Endodermal cell (in vitro differentiated cells): ENCODE results near the gene TMEM63A. TPM values are rescaled to one million over a fixed set of nuclear protein-coding genes. Genes with fewer than 3 reads are reported as not detected.

ENCODE experiments used
- DNase-seq: peaks from one replicate; pipeline ENCODE4 v3.0.0-alpha.2; 2017
- H3K27ac ChIP-seq: 2 replicates; pipeline ENCODE4 v1.5.1; 2013; ENCODE audit warnings: mild to moderate bottlenecking, low read depth, low read length, moderate library complexity
- H3K27me3 ChIP-seq: 2 replicates; pipeline ENCODE4 v1.6.1; 2013; ENCODE audit warnings: mild to moderate bottlenecking, low read length, moderate library complexity; ENCODE audit not compliant: insufficient read depth, control insufficient read depth, poor library complexity, severe bottlenecking
- H3K36me3 ChIP-seq: 2 replicates; pipeline ENCODE4 v1.7.0; 2013; ENCODE audit warnings: mild to moderate bottlenecking, low read length, moderate library complexity; ENCODE audit not compliant: control insufficient read depth, insufficient read depth
- H3K4me1 ChIP-seq: one replicate; pipeline ENCODE4 v1.7.0; 2013; ENCODE audit warnings: low read length; ENCODE audit not compliant: control insufficient read depth, insufficient read depth
- H3K4me3 ChIP-seq: 2 replicates; pipeline ENCODE4 v1.5.1; 2013; ENCODE audit warnings: mild to moderate bottlenecking, low read length, moderate library complexity
- H3K9ac ChIP-seq: 2 replicates; pipeline ENCODE4 v1.6.1; 2013; ENCODE audit warnings: mild to moderate bottlenecking, low read length, moderate library complexity; ENCODE audit not compliant: poor library complexity, severe bottlenecking; ENCODE audit errors: extremely low read depth
- H3K9me3 ChIP-seq: 2 replicates; pipeline ENCODE4 v1.6.1; 2013; ENCODE audit warnings: mild to moderate bottlenecking, low read length, moderate library complexity; ENCODE audit not compliant: control insufficient read depth
- H3K27ac Mint-ChIP-seq: 2 replicates; pipeline ENCODE4 v1.8.0; 2020; ENCODE audit warnings: mixed read lengths
- H3K27me3 Mint-ChIP-seq: 2 replicates; pipeline ENCODE4 v1.8.0; 2021; ENCODE audit warnings: mild to moderate bottlenecking, mixed read lengths; ENCODE audit not compliant: insufficient read depth
- H3K36me3 Mint-ChIP-seq: 2 replicates; pipeline ENCODE4 v1.8.0; 2020; ENCODE audit warnings: low read depth, mixed read lengths
- H3K4me1 Mint-ChIP-seq: 2 replicates; pipeline ENCODE4 v1.8.0; 2020; ENCODE audit warnings: mixed read lengths
- H3K4me3 Mint-ChIP-seq: 2 replicates; pipeline ENCODE4 v1.8.0; 2020; ENCODE audit warnings: mild to moderate bottlenecking, moderate library complexity, mixed read lengths
- H3K9me3 Mint-ChIP-seq: 2 replicates; pipeline ENCODE4 v1.8.0; 2020; ENCODE audit warnings: mild to moderate bottlenecking, mixed read lengths
- WGBS, 2 experiments: methylation state at CpG; one replicate each; pipeline versions ENCODE4 v1.1.5 to v1.1.7; 2013; ENCODE audit warnings: missing lambda C conversion rate in 2 of 2, mixed read lengths in 1 of 2; ENCODE audit not compliant: insufficient coverage in 1 of 2, insufficient read length in 1 of 2; 5-methylcytosine and 5-hydroxymethylcytosine counted together
- total RNA-seq, 2 donors: library from RNA; stranded (reverse); fragmentation: NEBNext Ultra II Directional in 1 of 2; extraction: Animal tissue kit (Norgen Biotek cat#: 25700) in 1 of 2; gene quantifications; 2 replicates in 1 of 2; 3 replicates in 1 of 2; pipeline ENCODE4 v1.2.1, GENCODE V29; 2021
- TF ChIP-seq, protein P1 (sequence below): fragments of 200-600 bp; sonication (generic); conservative IDR thresholded peaks from 2 replicates; pipeline ENCODE4 v1.5.0; 2021; ENCODE audit warnings: antibody characterized with exemption, mild to moderate bottlenecking

Gene TMEM63A
- total RNA-seq, 2 donors from 2014 or later, result 194 to 232 TPM

DNA sequence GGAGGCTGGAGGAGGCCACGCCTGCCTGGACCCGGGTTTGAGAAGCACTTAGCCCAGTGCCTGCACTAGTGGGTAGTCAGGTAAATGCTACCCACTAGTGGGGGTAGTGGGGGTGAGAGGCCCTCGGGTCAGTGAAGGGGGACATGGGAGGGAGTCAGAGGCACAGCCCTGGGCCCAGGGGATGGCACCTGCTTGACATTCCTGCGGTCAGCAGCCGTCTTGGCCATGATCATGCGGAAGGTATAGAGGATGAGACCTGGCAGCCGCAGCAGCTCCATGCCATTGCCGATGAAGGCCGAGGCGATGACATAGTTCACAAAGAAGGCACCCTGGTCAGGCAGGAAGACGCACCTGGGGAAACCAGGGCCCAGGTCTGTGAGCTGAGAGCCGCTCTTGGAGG is 28.7 kb downstream of the TMEM63A start:
- DNase-seq, result no peak
- H3K27ac ChIP-seq, result no peak overlapping the region
- TF ChIP-seq, protein P1, sequence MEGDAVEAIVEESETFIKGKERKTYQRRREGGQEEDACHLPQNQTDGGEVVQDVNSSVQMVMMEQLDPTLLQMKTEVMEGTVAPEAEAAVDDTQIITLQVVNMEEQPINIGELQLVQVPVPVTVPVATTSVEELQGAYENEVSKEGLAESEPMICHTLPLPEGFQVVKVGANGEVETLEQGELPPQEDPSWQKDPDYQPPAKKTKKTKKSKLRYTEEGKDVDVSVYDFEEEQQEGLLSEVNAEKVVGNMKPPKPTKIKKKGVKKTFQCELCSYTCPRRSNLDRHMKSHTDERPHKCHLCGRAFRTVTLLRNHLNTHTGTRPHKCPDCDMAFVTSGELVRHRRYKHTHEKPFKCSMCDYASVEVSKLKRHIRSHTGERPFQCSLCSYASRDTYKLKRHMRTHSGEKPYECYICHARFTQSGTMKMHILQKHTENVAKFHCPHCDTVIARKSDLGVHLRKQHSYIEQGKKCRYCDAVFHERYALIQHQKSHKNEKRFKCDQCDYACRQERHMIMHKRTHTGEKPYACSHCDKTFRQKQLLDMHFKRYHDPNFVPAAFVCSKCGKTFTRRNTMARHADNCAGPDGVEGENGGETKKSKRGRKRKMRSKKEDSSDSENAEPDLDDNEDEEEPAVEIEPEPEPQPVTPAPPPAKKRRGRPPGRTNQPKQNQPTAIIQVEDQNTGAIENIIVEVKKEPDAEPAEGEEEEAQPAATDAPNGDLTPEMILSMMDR, result no peak
- peaks cover 95% of the 10 kb centered on the region for H3K36me3 ChIP-seq
- no peak overlapping the region for H3K4me3 ChIP-seq
- peaks cover 7% of the 10 kb centered on the region for H3K4me1 ChIP-seq
- H3K27me3 Mint-ChIP-seq, result no peaks in the 10 kb centered on the region
- H3K36me3 Mint-ChIP-seq, result peaks cover 95% of the 10 kb centered on the region
- 93 to 97% methylated on average over 8 to 12 of the region's 12 CpGs for WGBS, 2 experiments
- H3K27me3 ChIP-seq, result no peaks in the 10 kb centered on the region
- peaks cover 36% of the 10 kb centered on the region for H3K9me3 ChIP-seq
- peaks cover 7% of the 10 kb centered on the region for H3K4me1 Mint-ChIP-seq
- no peak overlapping the region for H3K27ac Mint-ChIP-seq
- peaks cover 33% of the 10 kb centered on the region for H3K9me3 Mint-ChIP-seq
- no peak overlapping the region for H3K9ac ChIP-seq
- no peak overlapping the region for H3K4me3 Mint-ChIP-seq

DNA sequence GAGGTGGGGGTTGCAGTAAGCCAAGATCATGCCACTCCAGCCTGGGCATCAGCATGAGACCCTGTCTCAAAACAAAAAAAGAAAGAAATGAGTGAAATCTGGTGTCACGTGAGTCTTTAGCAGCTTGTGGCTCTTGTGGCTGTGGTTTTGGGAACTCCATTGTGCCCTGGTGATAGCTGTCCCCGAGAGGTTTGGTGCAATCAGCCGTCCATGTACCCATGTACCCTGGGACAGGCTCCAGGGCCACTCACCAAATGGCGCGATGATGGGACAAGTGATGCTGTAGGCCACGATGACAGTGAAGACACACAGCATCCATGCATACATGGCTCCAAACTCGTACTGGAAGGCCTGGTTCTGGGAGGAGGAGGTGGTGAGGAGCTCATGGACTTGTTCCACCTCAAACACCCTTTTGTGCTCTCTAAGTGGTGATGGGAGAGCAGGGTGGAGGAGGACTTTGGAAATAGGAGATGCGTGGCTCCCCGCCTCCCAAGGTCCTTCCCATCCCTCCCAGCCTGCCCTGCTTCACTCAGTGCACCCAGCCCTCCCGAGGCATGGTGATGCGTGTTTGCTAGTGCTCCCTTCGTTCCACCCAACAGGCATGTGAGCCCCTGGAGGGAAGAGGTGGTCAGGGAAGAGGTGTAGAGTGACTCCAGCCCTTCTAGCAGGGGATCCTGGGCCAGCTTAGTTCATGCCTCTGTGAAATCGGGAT is 29.6 kb downstream of the TMEM63A start:
- no peak overlapping the region for H3K4me3 ChIP-seq
- peaks cover 93% of the 10 kb centered on the region for H3K36me3 Mint-ChIP-seq
- H3K36me3 ChIP-seq, result peaks cover 95% of the 10 kb centered on the region
- H3K4me1 Mint-ChIP-seq, result peaks cover 13% of the 10 kb centered on the region
- peaks cover 7% of the 10 kb centered on the region for H3K4me1 ChIP-seq
- H3K27me3 Mint-ChIP-seq, result no peaks in the 10 kb centered on the region
- 95 to 98% methylated on average over 8 to 13 of the region's 13 CpGs for WGBS, 2 experiments
- H3K27me3 ChIP-seq, result no peaks in the 10 kb centered on the region
- H3K27ac Mint-ChIP-seq, result no peak overlapping the region
- no peak overlapping the region for H3K4me3 Mint-ChIP-seq
- no peak overlapping the region for H3K9ac ChIP-seq
- peaks cover 36% of the 10 kb centered on the region for H3K9me3 ChIP-seq
- TF ChIP-seq, protein P1, result no peak
- no peak overlapping the region for H3K27ac ChIP-seq
- DNase-seq, result no peak
- H3K9me3 Mint-ChIP-seq, result peaks cover 33% of the 10 kb centered on the region

DNA sequence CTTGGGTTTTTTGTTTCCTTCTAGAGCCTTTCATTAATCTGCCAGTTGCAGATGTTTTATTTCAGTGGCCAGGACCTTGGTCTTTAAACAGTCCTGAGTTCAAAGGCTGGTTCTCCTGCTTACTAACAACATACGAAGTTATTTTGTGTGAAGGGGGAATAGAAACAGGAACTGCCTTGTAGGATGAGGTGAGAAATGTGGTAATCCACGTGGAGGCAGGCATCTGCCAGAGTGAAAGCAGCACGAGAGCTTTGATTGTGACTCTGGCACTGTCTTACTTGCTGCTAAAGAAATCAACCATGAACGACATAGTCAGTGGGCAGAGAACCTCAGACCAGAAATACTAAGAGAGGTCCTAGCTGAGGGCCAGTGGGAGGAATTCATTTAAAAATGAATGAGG is 30.4 kb downstream of the TMEM63A start:
- H3K36me3 Mint-ChIP-seq, result peaks cover 91% of the 10 kb centered on the region
- Histone ChIP-seq H3K9ac (no peak overlapping the region), H3K4me3 (peak overlapping the region; percentile 43), H3K4me1 (peaks cover 7% of the 10 kb centered on the region), H3K9me3 (peaks cover 36% of the 10 kb centered on the region), H3K27me3 (no peaks in the 10 kb centered on the region), H3K36me3 (peaks cover 96% of the 10 kb centered on the region), H3K27ac (no peak overlapping the region)
- no peak for DNase-seq
- H3K4me1 Mint-ChIP-seq, result peaks cover 13% of the 10 kb centered on the region
- H3K27me3 Mint-ChIP-seq, result no peaks in the 10 kb centered on the region
- H3K27ac Mint-ChIP-seq, result no peak overlapping the region
- peaks cover 33% of the 10 kb centered on the region for H3K9me3 Mint-ChIP-seq
- no peak overlapping the region for H3K4me3 Mint-ChIP-seq
- TF ChIP-seq, protein P1, result no peak
- WGBS, 2 experiments, result 93 to 100% methylated on average over 3 to 4 of the region's 4 CpGs
